ENCODE data around the gene KLHL14. TPM values are rescaled to one million over a fixed set of nuclear protein-coding genes. Genes with fewer than 3 reads are reported as not detected.

Gene KLHL14
- total and polyA plus RNA-seq, 2 of the 13 experiments (the other 11 are each of a cell fraction or from before 2014, with no cell fraction given): 16.0 to 41.8 TPM

- TF ChIP-seq HCFC1 (IDR thresholded peaks at IDR 0.05; ENCODE audit: low read depth, low read length): no peak
- TF ChIP-seq MTF1 (CRISPR knock-in tag; IDR thresholded peaks at IDR 0.05): no peak
- TF ChIP-seq ZBTB26 (CRISPR knock-in tag; IDR thresholded peaks at IDR 0.05; ENCODE audit: borderline replicate concordance): peak; percentile 95
- TF ChIP-seq BCL3 (CRISPR knock-in tag; IDR thresholded peaks at IDR 0.05): no peak
- no peak for TF ChIP-seq ZNF496 (CRISPR knock-in tag; IDR thresholded peaks at IDR 0.05; ENCODE audit: insufficient replicate concordance)
- TF ChIP-seq GRHL1 (CRISPR knock-in tag; conservative IDR thresholded peaks at IDR 0.05): no peak
- peak; percentile 76; the same call in 1 of the 2 replicates for TF ChIP-seq ZSCAN29 (CRISPR knock-in tag; conservative IDR thresholded peaks at IDR 0.05)
- peak; percentile 77 for TF ChIP-seq NCOA1 (CRISPR knock-in tag; IDR thresholded peaks at IDR 0.05)
- peak; percentile 96 for TF ChIP-seq MED1 (CRISPR knock-in tag; IDR thresholded peaks at IDR 0.05)
- peak; percentile 81; the same call in 1 of the 2 replicates for TF ChIP-seq IKZF5 (CRISPR knock-in tag; IDR thresholded peaks at IDR 0.05)
- no peak for TF ChIP-seq ZBTB38 (CRISPR knock-in tag; IDR thresholded peaks at IDR 0.05)
- no peak for TF ChIP-seq THAP7 (CRISPR knock-in tag; IDR thresholded peaks at IDR 0.05)
- peak; percentile 63 for TF ChIP-seq THAP11 (CRISPR knock-in tag; IDR thresholded peaks at IDR 0.05)
- TF ChIP-seq ZKSCAN5 (CRISPR knock-in tag; IDR thresholded peaks at IDR 0.05): no peak
- TF ChIP-seq THYN1 (CRISPR knock-in tag; IDR thresholded peaks at IDR 0.05; ENCODE audit: borderline replicate concordance, low read depth): no peak
- peak; percentile 54; the same call in 1 of the 2 replicates for TF ChIP-seq ELF1 (CRISPR knock-in tag; IDR thresholded peaks at IDR 0.05)
These were observed 31.5 kb upstream of the KLHL14 start (continued) for GRCh38 chr18:32804134-32804888.

Data from HepG2 (cell line).